Gastrocnemius medialis (tissue), 4 donors: ENCODE results near the gene CCNL1.

Source experiments
- POLR2A ChIP-seq, 2 donors: fragments of 450-650 bp; IDR thresholded peaks; one replicate each; pipeline ENCODE4 v1.6.1; 2017; ENCODE audit warnings: antibody characterized with exemption in 2 of 2, mild to moderate bottlenecking in 2 of 2, moderate library complexity in 2 of 2
- TF ChIP-seq, protein P1 (sequence below), 5 experiments: fragments of 450-650 bp in 3 of 5; fragments of 200-600 bp in 2 of 5; sonication (generic) in 2 of 5; IDR thresholded peaks in 4 of 5; conservative IDR thresholded peaks in 1 of 5; 1 replicate in 4 of 5; 2 replicates in 1 of 5; pipeline ENCODE4 v1.5.1; 2016 to 2019; ENCODE audit warnings: antibody characterized with exemption in 5 of 5, mild to moderate bottlenecking in 3 of 5, moderate library complexity in 3 of 5

- TF ChIP-seq POLR2A (IDR thresholded peaks at IDR 0.05), result no peak
- TF ChIP-seq, protein P1, sequence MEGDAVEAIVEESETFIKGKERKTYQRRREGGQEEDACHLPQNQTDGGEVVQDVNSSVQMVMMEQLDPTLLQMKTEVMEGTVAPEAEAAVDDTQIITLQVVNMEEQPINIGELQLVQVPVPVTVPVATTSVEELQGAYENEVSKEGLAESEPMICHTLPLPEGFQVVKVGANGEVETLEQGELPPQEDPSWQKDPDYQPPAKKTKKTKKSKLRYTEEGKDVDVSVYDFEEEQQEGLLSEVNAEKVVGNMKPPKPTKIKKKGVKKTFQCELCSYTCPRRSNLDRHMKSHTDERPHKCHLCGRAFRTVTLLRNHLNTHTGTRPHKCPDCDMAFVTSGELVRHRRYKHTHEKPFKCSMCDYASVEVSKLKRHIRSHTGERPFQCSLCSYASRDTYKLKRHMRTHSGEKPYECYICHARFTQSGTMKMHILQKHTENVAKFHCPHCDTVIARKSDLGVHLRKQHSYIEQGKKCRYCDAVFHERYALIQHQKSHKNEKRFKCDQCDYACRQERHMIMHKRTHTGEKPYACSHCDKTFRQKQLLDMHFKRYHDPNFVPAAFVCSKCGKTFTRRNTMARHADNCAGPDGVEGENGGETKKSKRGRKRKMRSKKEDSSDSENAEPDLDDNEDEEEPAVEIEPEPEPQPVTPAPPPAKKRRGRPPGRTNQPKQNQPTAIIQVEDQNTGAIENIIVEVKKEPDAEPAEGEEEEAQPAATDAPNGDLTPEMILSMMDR (IDR thresholded peaks at IDR 0.05 in 4 of 5, conservative IDR thresholded peaks at IDR 0.05 in 1 of 5), result no peak
Measured at GRCh38 chr3:157142315-157142714, 17.6 kb downstream of the CCNL1 start.
